Activated T-helper 1 cell treated with anti-CD3 and anti-CD28 coated beads, Interleukin-12 subunit alpha, Interleukin-12 subunit beta, Interleukin-2, Interleukin-4 antibody, amounts not matched to agents 30 ng/mL and 10 ng/mL and 1 ng/mL, durations not matched to agents 14 hours and 24 hours and 36 hours (primary cell): ENCODE results near the gene SIDT2. TPM values are rescaled to one million over a fixed set of nuclear protein-coding genes. Genes with fewer than 3 reads are reported as not detected.
A peak's percentile ranks its signal among the peaks of the same experiment; 100 is the strongest.
"Not testable (repeated sequence)": the region's sequence is repeated elsewhere in the genome, so short reads cannot be mapped to it uniquely, and the experiment has no call there.

ENCODE experiments used
- DNase-seq: peaks from one replicate; pipeline ENCODE4 v3.0.0; 2021; ENCODE audit warnings: low spot score
- H3K27ac Mint-ChIP-seq: one replicate; pipeline ENCODE4 v1.8.0; 2021; ENCODE audit warnings: mild to moderate bottlenecking, mixed read lengths
- H3K27me3 Mint-ChIP-seq: one replicate; pipeline ENCODE4 v1.8.0; 2022; ENCODE audit warnings: mild to moderate bottlenecking, moderate library complexity, mixed read lengths; ENCODE audit not compliant: insufficient read depth
- H3K36me3 Mint-ChIP-seq: one replicate; pipeline ENCODE4 v1.8.0; 2021; ENCODE audit warnings: low read depth, mixed read lengths
- H3K4me1 Mint-ChIP-seq: one replicate; pipeline ENCODE4 v1.8.0; 2021; ENCODE audit warnings: low read depth, mixed read lengths
- H3K4me3 Mint-ChIP-seq: one replicate; pipeline ENCODE4 v1.8.0; 2021; ENCODE audit warnings: mild to moderate bottlenecking, moderate library complexity, mixed read lengths
- H3K9me3 Mint-ChIP-seq: one replicate; pipeline ENCODE4 v1.8.0; 2021; ENCODE audit warnings: mixed read lengths
- intact Hi-C: fragments of 100-400 bp; cut with micrococcal nuclease; formaldehyde crosslinking; loops from one replicate; pipeline ENCODE4 v1.15.1; 2024
- total RNA-seq: library from RNA; stranded (reverse); gene quantifications from 2 replicates; pipeline ENCODE4 v1.2.3, GENCODE V29; 2022

The SIDT2 gene
- 24.3 and 32.2 TPM in 2 replicates for total RNA-seq

GRCh38 chr11:117178210-117179034 lies at the start of gene SIDT2:
SIDT2 (plus strand) TSS chr11:117178743; CDS start chr11:117179264, 521 bp downstream.
- intact Hi-C loops: loop anchor here (1.0 to 2.0 kb wide), 5 partner anchors 35 to 405 kb away; partner anchors contain the start of gene CEP164
- peaks cover 33% of the 10 kb centered on the region for H3K4me1 Mint-ChIP-seq
- peak; percentile 89 for DNase-seq
- H3K9me3 Mint-ChIP-seq: no peaks in the 10 kb centered on the region
- H3K27ac Mint-ChIP-seq: peak within 1 kb of the TSS; percentile 86
- peaks cover under 1% of the 10 kb centered on the region for H3K36me3 Mint-ChIP-seq
- H3K4me3 Mint-ChIP-seq: peak within 1 kb of the TSS; percentile 95
- H3K27me3 Mint-ChIP-seq: no peaks in the 10 kb centered on the region

- intact Hi-C loops, H3K4me3 Mint-ChIP-seq, H3K4me1 Mint-ChIP-seq, DNase-seq, H3K36me3 Mint-ChIP-seq, H3K9me3 Mint-ChIP-seq, H3K27ac Mint-ChIP-seq: not testable (repeated sequence)
- peaks cover 13% of the 10 kb centered on the region for H3K27me3 Mint-ChIP-seq
Measured at GRCh38 chr11:117130396-117130795, 48.1 kb upstream of the SIDT2 start.

GRCh38 chr11:117130879-117131278 lies 47.7 kb upstream of the SIDT2 start:
- DNase-seq: no peak
- intact Hi-C loops: no loop called here
- no peaks in the 10 kb centered on the region for H3K9me3 Mint-ChIP-seq
- no peaks in the 10 kb centered on the region for H3K36me3 Mint-ChIP-seq
- no peak overlapping the region for H3K27ac Mint-ChIP-seq
- H3K4me1 Mint-ChIP-seq: no peaks in the 10 kb centered on the region
- no peak overlapping the region for H3K4me3 Mint-ChIP-seq
- peaks cover 13% of the 10 kb centered on the region for H3K27me3 Mint-ChIP-seq

GRCh38 chr11:117134431-117134830 lies 44.1 kb upstream of the SIDT2 start:
- intact Hi-C loops: no loop called here
- Mint-ChIP-seq H3K27me3 (peaks cover 8% of the 10 kb centered on the region), H3K4me3 (no peak overlapping the region), H3K36me3 (no peaks in the 10 kb centered on the region), H3K9me3 (no peaks in the 10 kb centered on the region), H3K27ac (no peak overlapping the region), H3K4me1 (no peaks in the 10 kb centered on the region)
- DNase-seq: no peak

GRCh38 chr11:117134979-117135378 lies 43.6 kb upstream of the SIDT2 start:
- H3K27ac Mint-ChIP-seq, H3K36me3 Mint-ChIP-seq, H3K4me3 Mint-ChIP-seq, H3K9me3 Mint-ChIP-seq, H3K27me3 Mint-ChIP-seq, intact Hi-C loops, DNase-seq, H3K4me1 Mint-ChIP-seq: not testable (repeated sequence)

GRCh38 chr11:117137223-117138086 lies 41.1 kb upstream of the SIDT2 start:
- H3K4me1 Mint-ChIP-seq, DNase-seq, H3K27ac Mint-ChIP-seq, H3K4me3 Mint-ChIP-seq, intact Hi-C loops, H3K9me3 Mint-ChIP-seq, H3K36me3 Mint-ChIP-seq: not testable (repeated sequence)
- peaks cover 14% of the 10 kb centered on the region for H3K27me3 Mint-ChIP-seq

GRCh38 chr11:117143390-117143789 lies 35.2 kb upstream of the SIDT2 start:
- intact Hi-C loops: loop anchor here (1.0 to 5.0 kb wide), 2 partner anchors 35 to 36 kb away; partner anchors contain the start of gene SIDT2
- H3K27me3 Mint-ChIP-seq: peaks cover 8% of the 10 kb centered on the region

GRCh38 chr11:117143871-117144476 lies 34.6 kb upstream of the SIDT2 start, which contains the start of gene PAFAH1B2:
PAFAH1B2 (plus strand) TSS chr11:117144287; CDS start chr11:117152448, 8,161 bp downstream.
- H3K4me3 Mint-ChIP-seq: peak within 1 kb of the TSS; percentile 97
- intact Hi-C loops: loop anchor here (1.0 to 5.0 kb wide), 6 partner anchors 34 to 356 kb away; partner anchors contain the start of genes CEP164, SIDT2 and ZPR1

More at GRCh38 chr11:117143390-117143789, 35.2 kb upstream of the SIDT2 start:
- no peak for DNase-seq
- peaks cover 29% of the 10 kb centered on the region for H3K4me1 Mint-ChIP-seq
- H3K4me3 Mint-ChIP-seq: peak overlapping the region; percentile 97
- peaks cover 20% of the 10 kb centered on the region for H3K36me3 Mint-ChIP-seq
- H3K9me3 Mint-ChIP-seq: no peaks in the 10 kb centered on the region
- peak overlapping the region; percentile 90 for H3K27ac Mint-ChIP-seq

GRCh38 chr11:117144477-117145392 lies 33.8 kb upstream of the SIDT2 start:
- intact Hi-C loops: loop anchor here (1.0 to 5.0 kb wide), 6 partner anchors 37 to 371 kb away; partner anchors contain the start of genes CEP164 and ZPR1
- Mint-ChIP-seq H3K4me1 (peaks cover 29% of the 10 kb centered on the region), H3K27me3 (peaks cover 8% of the 10 kb centered on the region), H3K9me3 (no peaks in the 10 kb centered on the region), H3K27ac (peak overlapping the region; percentile 87), H3K36me3 (peaks cover 24% of the 10 kb centered on the region), H3K4me3 (peak overlapping the region; percentile 97)
- DNase-seq: peak; percentile 17

More at GRCh38 chr11:117143871-117144476, 34.6 kb upstream of the SIDT2 start, which contains the start of gene PAFAH1B2:
- Mint-ChIP-seq H3K27ac (peak within 1 kb of the TSS; percentile 90), H3K9me3 (no peaks in the 10 kb centered on the region), H3K36me3 (peaks cover 21% of the 10 kb centered on the region), H3K27me3 (peaks cover 8% of the 10 kb centered on the region), H3K4me1 (peaks cover 29% of the 10 kb centered on the region)
- DNase-seq: peak; percentile 93

GRCh38 chr11:117145393-117145761 lies 33.2 kb upstream of the SIDT2 start:
- H3K36me3 Mint-ChIP-seq: peaks cover 26% of the 10 kb centered on the region

GRCh38 chr11:117146521-117146920 lies 32.0 kb upstream of the SIDT2 start:
- Mint-ChIP-seq H3K27ac (peak overlapping the region; percentile 23), H3K4me1 (peaks cover 29% of the 10 kb centered on the region), H3K27me3 (peaks cover 3% of the 10 kb centered on the region)

More at GRCh38 chr11:117145393-117145761, 33.2 kb upstream of the SIDT2 start:
- DNase-seq: no peak
- Mint-ChIP-seq H3K27me3 (peaks cover 5% of the 10 kb centered on the region), H3K9me3 (no peaks in the 10 kb centered on the region), H3K27ac (peak overlapping the region; percentile 87), H3K4me3 (peak overlapping the region; percentile 97), H3K4me1 (peaks cover 29% of the 10 kb centered on the region)
- intact Hi-C loops: loop anchor here (1.0 to 2.0 kb wide), 2 partner anchors 181 to 372 kb away; partner anchors contain the start of gene CEP164

More at GRCh38 chr11:117146521-117146920, 32.0 kb upstream of the SIDT2 start:
- Mint-ChIP-seq H3K4me3 (peak overlapping the region; percentile 97), H3K9me3 (no peaks in the 10 kb centered on the region), H3K36me3 (peaks cover 29% of the 10 kb centered on the region)
- no peak for DNase-seq
- intact Hi-C loops: no loop called here
